Liver (tissue), 3 donors: ENCODE results near the gene COL8A1.

ENCODE experiments used
- ATF3 ChIP-seq: IDR thresholded peaks from 2 replicates; pipeline ENCODE4 v1.6.1; 2016; ENCODE audit warnings: antibody characterized with exemption
- CTCF ChIP-seq: fragments of 150-350 bp; IDR thresholded peaks from 2 replicates; pipeline ENCODE4 v1.5.1; 2017; ENCODE audit warnings: improper control_type of control experiment, low read depth, low read length; ENCODE audit not compliant: missing input control
- MAX ChIP-seq: IDR thresholded peaks from 2 replicates; pipeline ENCODE4 v1.6.1; 2016; ENCODE audit warnings: antibody characterized with exemption
- RAD21 ChIP-seq, 2 donors: IDR thresholded peaks; 2 replicates each; pipeline ENCODE4 v1.6.1; 2016; ENCODE audit warnings: antibody characterized with exemption in 2 of 2, mild to moderate bottlenecking in 2 of 2
- SP1 ChIP-seq: IDR thresholded peaks from 2 replicates; pipeline ENCODE4 v1.6.1; 2018; ENCODE audit warnings: antibody characterized with exemption, mild to moderate bottlenecking
- TF ChIP-seq, protein P1 (sequence below): IDR thresholded peaks from 2 replicates; pipeline ENCODE4 v1.6.1; 2016; ENCODE audit warnings: antibody characterized with exemption, mild to moderate bottlenecking
- donor health status: healthy.
- donor health status: healthy.

DNA sequence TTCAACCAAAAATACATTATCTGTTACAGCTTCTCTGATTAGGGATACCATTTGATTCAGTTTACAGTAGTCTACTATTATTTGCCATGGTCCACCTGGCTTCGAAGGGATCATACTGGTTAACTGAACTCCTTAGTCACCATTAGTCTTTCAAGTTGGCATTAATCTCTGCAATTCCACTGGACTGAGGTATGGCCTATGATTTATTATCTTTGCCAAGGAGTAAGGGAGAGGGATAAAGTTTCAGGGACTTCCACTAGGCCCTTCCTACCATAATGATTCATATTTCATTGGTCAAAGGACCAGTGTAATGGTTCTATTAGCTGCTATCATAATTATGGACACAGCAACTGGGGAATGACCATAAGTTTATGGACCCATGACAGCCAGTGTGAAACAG, 172.0 kb downstream of the COL8A1 start:
- TF ChIP-seq CTCF (no peak), RAD21 (IDR thresholded peaks at IDR 0.05) (no peak), SP1 (no peak), ATF3 (no peak), MAX (no peak)
- TF ChIP-seq, protein P1, sequence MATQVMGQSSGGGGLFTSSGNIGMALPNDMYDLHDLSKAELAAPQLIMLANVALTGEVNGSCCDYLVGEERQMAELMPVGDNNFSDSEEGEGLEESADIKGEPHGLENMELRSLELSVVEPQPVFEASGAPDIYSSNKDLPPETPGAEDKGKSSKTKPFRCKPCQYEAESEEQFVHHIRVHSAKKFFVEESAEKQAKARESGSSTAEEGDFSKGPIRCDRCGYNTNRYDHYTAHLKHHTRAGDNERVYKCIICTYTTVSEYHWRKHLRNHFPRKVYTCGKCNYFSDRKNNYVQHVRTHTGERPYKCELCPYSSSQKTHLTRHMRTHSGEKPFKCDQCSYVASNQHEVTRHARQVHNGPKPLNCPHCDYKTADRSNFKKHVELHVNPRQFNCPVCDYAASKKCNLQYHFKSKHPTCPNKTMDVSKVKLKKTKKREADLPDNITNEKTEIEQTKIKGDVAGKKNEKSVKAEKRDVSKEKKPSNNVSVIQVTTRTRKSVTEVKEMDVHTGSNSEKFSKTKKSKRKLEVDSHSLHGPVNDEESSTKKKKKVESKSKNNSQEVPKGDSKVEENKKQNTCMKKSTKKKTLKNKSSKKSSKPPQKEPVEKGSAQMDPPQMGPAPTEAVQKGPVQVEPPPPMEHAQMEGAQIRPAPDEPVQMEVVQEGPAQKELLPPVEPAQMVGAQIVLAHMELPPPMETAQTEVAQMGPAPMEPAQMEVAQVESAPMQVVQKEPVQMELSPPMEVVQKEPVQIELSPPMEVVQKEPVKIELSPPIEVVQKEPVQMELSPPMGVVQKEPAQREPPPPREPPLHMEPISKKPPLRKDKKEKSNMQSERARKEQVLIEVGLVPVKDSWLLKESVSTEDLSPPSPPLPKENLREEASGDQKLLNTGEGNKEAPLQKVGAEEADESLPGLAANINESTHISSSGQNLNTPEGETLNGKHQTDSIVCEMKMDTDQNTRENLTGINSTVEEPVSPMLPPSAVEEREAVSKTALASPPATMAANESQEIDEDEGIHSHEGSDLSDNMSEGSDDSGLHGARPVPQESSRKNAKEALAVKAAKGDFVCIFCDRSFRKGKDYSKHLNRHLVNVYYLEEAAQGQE, result no peak
